Measurements from ENCODE around the gene MEP1B.

MEP1B gene

GRCh38 chr18:32249147-32249929 lies 59.5 kb downstream of the MEP1B start:
- no peak for TF ChIP-seq TAF1 (IDR thresholded peaks at IDR 0.05; ENCODE audit: borderline replicate concordance, insufficient read depth, low read length)
- no peak for TF ChIP-seq POLR2AphosphoS5 (IDR thresholded peaks at IDR 0.05; ENCODE audit: low read depth, low read length)
- no peak for TF ChIP-seq SIN3A (IDR thresholded peaks at IDR 0.05; ENCODE audit: borderline replicate concordance, insufficient read depth, low read length)
- no peak for TF ChIP-seq FOXP2 (optimal IDR thresholded peaks at IDR 0.05; ENCODE audit: borderline replicate concordance, extremely low read depth, extremely low read length, insufficient read depth)
- no peak for TF ChIP-seq REST (IDR thresholded peaks at IDR 0.05; ENCODE audit: insufficient read depth in 1 of 2, low read depth in 2 of 2, low read length in 2 of 2)

GRCh38 chr18:32251466-32251865 lies 61.6 kb downstream of the MEP1B start:
- TF ChIP-seq FOXP2 (optimal IDR thresholded peaks at IDR 0.05; ENCODE audit: borderline replicate concordance, extremely low read depth, extremely low read length, insufficient read depth): no peak
- no peak for TF ChIP-seq POLR2AphosphoS5 (IDR thresholded peaks at IDR 0.05; ENCODE audit: low read depth, low read length)
- TF ChIP-seq REST (IDR thresholded peaks at IDR 0.05; ENCODE audit: insufficient read depth in 1 of 2, low read depth in 2 of 2, low read length in 2 of 2): no peak
- no peak for TF ChIP-seq SIN3A (IDR thresholded peaks at IDR 0.05; ENCODE audit: borderline replicate concordance, insufficient read depth, low read length)

- TF ChIP-seq FOXP2 (optimal IDR thresholded peaks at IDR 0.05; ENCODE audit: borderline replicate concordance, extremely low read depth, extremely low read length, insufficient read depth): no peak
- TF ChIP-seq POLR2AphosphoS5 (IDR thresholded peaks at IDR 0.05; ENCODE audit: low read depth, low read length): no peak
- no peak for TF ChIP-seq REST (IDR thresholded peaks at IDR 0.05; ENCODE audit: insufficient read depth in 1 of 2, low read depth in 2 of 2, low read length in 2 of 2)
- TF ChIP-seq SIN3A (IDR thresholded peaks at IDR 0.05; ENCODE audit: borderline replicate concordance, insufficient read depth, low read length): no peak
- no peak for TF ChIP-seq TAF1 (IDR thresholded peaks at IDR 0.05; ENCODE audit: borderline replicate concordance, insufficient read depth, low read length)
Observed at GRCh38 chr18:32252141-32252860, 62.5 kb downstream of the MEP1B start.

- TF ChIP-seq TAF1 (IDR thresholded peaks at IDR 0.05; ENCODE audit: borderline replicate concordance, insufficient read depth, low read length) (no peak), REST (IDR thresholded peaks at IDR 0.05; ENCODE audit: insufficient read depth in 1 of 2, low read depth in 2 of 2, low read length in 2 of 2) (no peak)
Observed at GRCh38 chr18:32255570-32255969, 65.7 kb downstream of the MEP1B start.
